Left lung (tissue), 10 donors: Measurements from ENCODE around the gene EFNB2. TPM values are rescaled to one million over a fixed set of nuclear protein-coding genes. Genes with fewer than 3 reads are reported as not detected.

ENCODE experiments used
- ATAC-seq: fragments of 200-7000 bp; cut with Tn5 transposase; one replicate; pipeline ENCODE4 v1.9.1; 2020; ENCODE audit warnings: moderate library complexity
- DNase-seq, 4 donors: peaks; one replicate each; pipeline ENCODE4 v3.0.0-alpha.2; 2013 to 2020
- H3K27ac ChIP-seq, 2 donors: fragments of 200-600 bp; sonication (generic) in 1 of 2; one replicate each; pipeline versions ENCODE4 v1.5.0 to v1.8.0; 2020 to 2021
- H3K27me3 ChIP-seq, 2 donors: fragments of 200-600 bp; sonication (generic) in 1 of 2; one replicate each; pipeline versions ENCODE4 v1.5.0 to v1.8.0; 2020 to 2021
- H3K36me3 ChIP-seq, 2 donors: fragments of 200-600 bp; sonication (generic) in 1 of 2; one replicate each; pipeline versions ENCODE4 v1.5.0 to v1.8.0; 2020 to 2021
- H3K4me1 ChIP-seq, 2 donors: fragments of 200-600 bp; one replicate each; pipeline ENCODE4 v1.8.0; 2021
- H3K4me3 ChIP-seq, 2 donors: fragments of 200-600 bp; sonication (generic) in 1 of 2; one replicate each; pipeline versions ENCODE4 v1.5.0 to v1.8.0; 2020 to 2021; ENCODE audit warnings: mild to moderate bottlenecking in 1 of 2
- H3K9me3 ChIP-seq, 2 donors: fragments of 200-600 bp; sonication (generic) in 1 of 2; one replicate each; pipeline versions ENCODE4 v1.5.0 to v1.8.0; 2020 to 2021
- intact Hi-C, 2 donors: fragments of 100-400 bp; cut with DNase I; formaldehyde crosslinking; loops; one replicate each; pipeline versions ENCODE4 v1.11.2 to v1.14.2; 2022
- polyA plus RNA-seq, 6 donors: library from polyadenylated mRNA; unstranded; fragments of 120-200 nt; gene quantifications; one replicate each; pipeline ENCODE4 v1.2.1, GENCODE V29; 2013; ENCODE audit not compliant: insufficient read length in 6 of 6
- total RNA-seq, 2 donors: library from RNA; stranded (reverse); fragmentation: NEBNext Ultra II Directional; extraction: Animal tissue kit (Norgen Biotek cat#: 25700); gene quantifications; one replicate each; pipeline ENCODE4 v1.2.1, GENCODE V29; 2021
- TF ChIP-seq, protein P1 (sequence below), 2 donors: fragments of 200-600 bp; sonication (generic) in 1 of 2; IDR thresholded peaks; one replicate each; pipeline versions ENCODE4 v1.5.0 to v1.8.0; 2021; ENCODE audit warnings: antibody characterized with exemption in 2 of 2
- donor health status: DM: no; HTN: yes; CAD: no.
- donor health status: DM: no; HTN: no; CAD: no.

EFNB2 gene
- total and polyA plus RNA-seq, 8 donors = 39.6 to 95.6 (median 85.5) TPM

DNA sequence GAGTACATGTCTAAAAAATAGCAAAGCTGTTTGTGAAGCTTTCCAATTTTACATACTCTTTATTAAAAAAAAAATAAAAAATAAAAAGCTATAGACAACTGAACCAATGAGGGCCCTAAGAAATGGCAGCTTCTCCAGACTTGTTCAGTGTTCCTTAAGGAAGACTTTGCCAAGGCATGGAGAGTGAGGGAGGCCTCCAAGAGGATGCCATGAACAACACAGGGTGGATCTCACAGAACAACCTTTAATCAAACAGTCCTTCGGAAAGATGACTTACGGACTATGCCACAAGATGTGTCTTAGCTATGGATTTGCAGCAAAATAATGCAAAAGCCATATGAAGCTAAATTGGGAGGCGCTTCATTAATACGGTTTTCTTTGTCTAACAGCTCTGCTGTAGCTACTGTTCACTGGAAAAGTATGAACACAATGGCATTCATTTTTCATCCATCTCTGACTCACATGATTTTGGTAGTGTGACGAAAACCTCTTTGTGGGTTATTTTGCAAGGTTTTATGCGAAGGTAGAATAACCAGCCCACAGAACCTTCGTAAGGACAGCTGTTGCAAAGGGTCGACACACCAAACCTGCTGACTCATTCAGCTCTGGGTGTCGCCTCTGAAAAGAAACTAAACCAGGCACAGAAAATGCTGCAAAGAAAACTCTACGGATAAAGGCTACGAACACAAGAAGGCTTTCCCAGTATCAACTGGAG, 27.7 kb downstream of the EFNB2 start:
- Histone ChIP-seq H3K4me1 (peaks cover 9 to 14% of the 10 kb centered on the region in 2 donors), H3K27ac (peak overlapping the region in 1 of 2 donors; percentile 28), H3K9me3 (no peaks in the 10 kb centered on the region), H3K27me3 (no peaks in the 10 kb centered on the region), H3K36me3 (peaks cover 0 to 9% of the 10 kb centered on the region in 2 donors), H3K4me3 (no peak overlapping the region)
- DNase-seq (no peak), ATAC-seq (no peak)
- TF ChIP-seq, protein P1, sequence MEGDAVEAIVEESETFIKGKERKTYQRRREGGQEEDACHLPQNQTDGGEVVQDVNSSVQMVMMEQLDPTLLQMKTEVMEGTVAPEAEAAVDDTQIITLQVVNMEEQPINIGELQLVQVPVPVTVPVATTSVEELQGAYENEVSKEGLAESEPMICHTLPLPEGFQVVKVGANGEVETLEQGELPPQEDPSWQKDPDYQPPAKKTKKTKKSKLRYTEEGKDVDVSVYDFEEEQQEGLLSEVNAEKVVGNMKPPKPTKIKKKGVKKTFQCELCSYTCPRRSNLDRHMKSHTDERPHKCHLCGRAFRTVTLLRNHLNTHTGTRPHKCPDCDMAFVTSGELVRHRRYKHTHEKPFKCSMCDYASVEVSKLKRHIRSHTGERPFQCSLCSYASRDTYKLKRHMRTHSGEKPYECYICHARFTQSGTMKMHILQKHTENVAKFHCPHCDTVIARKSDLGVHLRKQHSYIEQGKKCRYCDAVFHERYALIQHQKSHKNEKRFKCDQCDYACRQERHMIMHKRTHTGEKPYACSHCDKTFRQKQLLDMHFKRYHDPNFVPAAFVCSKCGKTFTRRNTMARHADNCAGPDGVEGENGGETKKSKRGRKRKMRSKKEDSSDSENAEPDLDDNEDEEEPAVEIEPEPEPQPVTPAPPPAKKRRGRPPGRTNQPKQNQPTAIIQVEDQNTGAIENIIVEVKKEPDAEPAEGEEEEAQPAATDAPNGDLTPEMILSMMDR (IDR thresholded peaks at IDR 0.05) = no peak
- intact Hi-C loops = no loop called here

DNA sequence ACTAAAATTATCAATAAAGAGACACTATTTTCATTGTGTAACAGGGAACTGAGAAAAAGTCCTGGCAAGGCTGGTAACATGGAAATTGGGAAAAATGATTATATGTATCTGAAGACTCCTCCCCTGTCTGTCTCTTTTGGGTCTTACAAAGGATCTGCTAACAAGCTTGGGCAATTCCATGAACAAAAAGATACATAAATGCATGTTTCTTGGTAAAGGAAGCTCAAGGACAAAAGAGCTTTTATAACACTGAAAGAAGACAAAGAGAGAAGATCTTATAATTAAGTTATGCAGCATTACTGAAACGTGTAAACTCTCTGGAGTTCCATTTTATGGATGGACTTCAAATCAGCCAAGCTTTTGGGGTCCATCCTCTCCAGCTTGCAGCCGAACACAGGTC, 29.2 kb downstream of the EFNB2 start:
- intact Hi-C loops = no loop called here
- Histone ChIP-seq H3K27me3 (no peaks in the 10 kb centered on the region), H3K27ac (no peak overlapping the region), H3K4me1 (peaks cover 9 to 14% of the 10 kb centered on the region in 2 donors), H3K9me3 (no peaks in the 10 kb centered on the region), H3K36me3 (peaks cover 0 to 9% of the 10 kb centered on the region in 2 donors), H3K4me3 (no peak overlapping the region)
- DNase-seq (no peak), ATAC-seq (no peak)
- TF ChIP-seq, protein P1 (IDR thresholded peaks at IDR 0.05) = no peak

DNA sequence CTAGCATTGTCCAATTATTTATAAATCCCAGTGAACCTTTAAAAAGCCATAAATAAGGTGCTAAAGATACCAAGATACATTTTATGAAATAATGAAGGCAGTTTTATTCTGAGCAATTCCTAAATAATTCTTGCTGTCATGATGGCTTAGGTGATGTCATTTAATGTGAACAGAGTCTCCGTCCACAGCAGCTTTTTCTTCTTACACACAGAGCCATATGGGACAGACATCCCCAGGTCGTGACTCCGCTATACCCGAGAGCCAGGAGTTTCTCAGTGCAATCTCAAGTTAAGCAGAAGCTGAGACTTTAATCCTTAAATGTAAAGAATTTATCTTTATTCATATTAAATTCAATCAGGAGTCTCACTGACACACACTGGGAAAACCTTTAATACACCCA, 29.7 kb downstream of the EFNB2 start:
- Histone ChIP-seq H3K36me3 (peaks cover 0 to 6% of the 10 kb centered on the region in 2 donors), H3K27me3 (no peaks in the 10 kb centered on the region), H3K27ac (no peak overlapping the region), H3K4me1 (peaks cover 9 to 14% of the 10 kb centered on the region in 2 donors), H3K9me3 (no peaks in the 10 kb centered on the region), H3K4me3 (no peak overlapping the region)
- no peak for DNase-seq
- peak; percentile 9 for ATAC-seq
- TF ChIP-seq, protein P1 (IDR thresholded peaks at IDR 0.05) = no peak
- intact Hi-C loops = no loop called here

DNA sequence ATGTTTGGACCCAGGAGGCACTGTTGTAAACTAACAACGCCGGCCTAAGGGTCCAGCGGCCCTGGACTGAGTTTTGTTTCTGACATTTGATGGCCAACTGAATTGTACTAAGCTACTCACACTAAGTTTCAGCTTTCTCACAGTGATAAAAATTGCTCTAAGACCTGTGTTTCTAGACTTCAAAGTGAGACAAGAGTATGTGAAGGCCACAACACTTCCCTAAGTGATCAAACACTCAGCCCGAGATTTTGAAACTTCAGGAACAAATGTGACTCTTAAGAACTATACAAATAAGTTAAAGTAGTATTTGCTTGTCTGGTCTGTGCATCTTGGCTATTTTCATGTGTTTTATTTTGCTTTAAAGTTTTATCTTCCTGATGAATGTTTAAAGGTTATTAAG, 30.2 kb downstream of the EFNB2 start:
- peaks cover 0 to 2% of the 10 kb centered on the region in 2 donors for H3K36me3 ChIP-seq
- H3K4me1 ChIP-seq = peaks cover 9 to 14% of the 10 kb centered on the region in 2 donors
- peak overlapping the region in 1 of 2 donors; percentile 7 for H3K27ac ChIP-seq

More for the DNA sequence above, 30.2 kb downstream of the EFNB2 start:
- peak; percentile 76 for ATAC-seq
- TF ChIP-seq, protein P1 (IDR thresholded peaks at IDR 0.05) = no peak
- DNase-seq = no peak
- Histone ChIP-seq H3K4me3 (no peak overlapping the region), H3K27me3 (no peaks in the 10 kb centered on the region), H3K9me3 (no peaks in the 10 kb centered on the region)
- intact Hi-C loops = no loop called here
